CD4-positive, alpha-beta T cell (primary cell): Measurements from ENCODE around the gene KIF23. TPM values are rescaled to one million over a fixed set of nuclear protein-coding genes. Genes with fewer than 3 reads are reported as not detected.

Experiments used
- ATAC-seq: fragments of 200-7000 bp; cut with Tn5 transposase; one replicate; pipeline ENCODE4 v1.10.0; 2022; ENCODE audit warnings: mild to moderate bottlenecking; ENCODE audit not compliant: poor library complexity
- CTCF ChIA-PET: fragments of 350-600 bp; sonication (Branson Sonifier 250); formaldehyde crosslinking; loops from one replicate; lab custom pipeline; 2021; ENCODE audit warnings: antibody characterized with exemption, inconsistent platforms; lab: Charles Lee
- POLR2A ChIA-PET: fragments of 350-600 bp; sonication (Branson Sonifier 250); formaldehyde crosslinking; loops from one replicate; lab custom pipeline; 2021; ENCODE audit warnings: antibody characterized with exemption, inconsistent platforms; lab: Charles Lee
- DNase-seq, 14 experiments: peaks; one replicate each; pipeline ENCODE4 v3.0.0-alpha.2; 2013 to 2020; ENCODE audit warnings: mixed read lengths in 2 of 14
- H3K27ac ChIP-seq, 2 donors: one replicate each; pipeline versions ENCODE4 v1.5.1 to v1.7.0; 2013; ENCODE audit warnings: low read length in 2 of 2, low read depth in 1 of 2, mild to moderate bottlenecking in 1 of 2
- H3K27me3 ChIP-seq, 2 experiments: 1 replicate in 1 of 2; 2 replicates in 1 of 2; pipeline versions ENCODE4 v1.6.1 to v1.7.0; 2013; ENCODE audit warnings: low read length in 2 of 2, control low read depth in 1 of 2, mild to moderate bottlenecking in 1 of 2, moderate library complexity in 1 of 2; ENCODE audit not compliant: insufficient read depth in 2 of 2, control insufficient read depth in 1 of 2
- H3K36me3 ChIP-seq: one replicate; pipeline ENCODE4 v1.6.1; 2013; ENCODE audit warnings: low read length, control low read depth; ENCODE audit not compliant: insufficient read depth
- H3K4me1 ChIP-seq: one replicate; pipeline ENCODE4 v1.6.1; 2013; ENCODE audit warnings: low read length, control low read depth; ENCODE audit not compliant: insufficient read depth
- H3K4me3 ChIP-seq: one replicate; pipeline ENCODE4 v1.5.1; 2013; ENCODE audit warnings: mild to moderate bottlenecking, low read length, moderate library complexity
- H3K9me3 ChIP-seq, 2 experiments: 1 replicate in 1 of 2; 2 replicates in 1 of 2; pipeline versions ENCODE4 v1.6.1 to v1.7.0; 2013; ENCODE audit warnings: low read length in 2 of 2, mild to moderate bottlenecking in 2 of 2, control low read depth in 1 of 2, moderate library complexity in 1 of 2; ENCODE audit not compliant: control insufficient read depth in 1 of 2, insufficient read depth in 1 of 2
- H3K27ac Mint-ChIP-seq: one replicate; pipeline ENCODE4 v1.8.0; 2020; ENCODE audit warnings: mixed read lengths
- H3K27me3 Mint-ChIP-seq: one replicate; pipeline ENCODE4 v1.8.0; 2021; ENCODE audit warnings: mixed read lengths
- H3K36me3 Mint-ChIP-seq: one replicate; pipeline ENCODE4 v1.8.0; 2021; ENCODE audit warnings: low read depth, mixed read lengths
- H3K4me1 Mint-ChIP-seq: one replicate; pipeline ENCODE4 v1.8.0; 2021; ENCODE audit warnings: low read depth, mixed read lengths
- H3K4me3 Mint-ChIP-seq: one replicate; pipeline ENCODE4 v1.8.0; 2020; ENCODE audit warnings: mild to moderate bottlenecking, mixed read lengths
- H3K9me3 Mint-ChIP-seq: one replicate; pipeline ENCODE4 v1.8.0; 2020; ENCODE audit warnings: mixed read lengths
- intact Hi-C, 2 experiments: fragments of 100-400 bp; cut with DNase I in 1 of 2; cut with micrococcal nuclease in 1 of 2; formaldehyde crosslinking; loops; one replicate each; pipeline versions ENCODE4 v1.15.1 to v1.9.0; 2023 to 2025; cut with DNase I, micrococcal nuclease
- total RNA-seq, 174 experiments: library from RNA in 2 of 174; stranded (reverse) in 2 of 174; gene quantifications; one replicate each; pipeline ENCODE4 v1.2.3 and lab custom pipeline; 2021 to 2026
- TF ChIP-seq, protein P1 (sequence below): fragments of 200-600 bp; IDR thresholded peaks from one replicate; pipeline ENCODE4 v1.8.0; 2022; ENCODE audit warnings: antibody characterized with exemption, mild to moderate bottlenecking

The KIF23 gene
- total RNA-seq, 2 experiments from 2014 or later = 0.71 to 1.1 TPM

GRCh38 chr15:69384626-69385598 lies 29.2 kb upstream of the KIF23 start:
- POLR2A ChIA-PET = no interaction called here
- H3K9me3 ChIP-seq = no peaks in the 10 kb centered on the region
- no peak overlapping the region for H3K27ac ChIP-seq
- CTCF ChIA-PET = no interaction called here
- H3K4me3 ChIP-seq = no peak overlapping the region
- intact Hi-C loops = no loop called here
- no peaks in the 10 kb centered on the region for H3K4me1 Mint-ChIP-seq
- peaks cover 0 to 2% of the 10 kb centered on the region in 2 experiments for H3K27me3 ChIP-seq
- TF ChIP-seq, protein P1, sequence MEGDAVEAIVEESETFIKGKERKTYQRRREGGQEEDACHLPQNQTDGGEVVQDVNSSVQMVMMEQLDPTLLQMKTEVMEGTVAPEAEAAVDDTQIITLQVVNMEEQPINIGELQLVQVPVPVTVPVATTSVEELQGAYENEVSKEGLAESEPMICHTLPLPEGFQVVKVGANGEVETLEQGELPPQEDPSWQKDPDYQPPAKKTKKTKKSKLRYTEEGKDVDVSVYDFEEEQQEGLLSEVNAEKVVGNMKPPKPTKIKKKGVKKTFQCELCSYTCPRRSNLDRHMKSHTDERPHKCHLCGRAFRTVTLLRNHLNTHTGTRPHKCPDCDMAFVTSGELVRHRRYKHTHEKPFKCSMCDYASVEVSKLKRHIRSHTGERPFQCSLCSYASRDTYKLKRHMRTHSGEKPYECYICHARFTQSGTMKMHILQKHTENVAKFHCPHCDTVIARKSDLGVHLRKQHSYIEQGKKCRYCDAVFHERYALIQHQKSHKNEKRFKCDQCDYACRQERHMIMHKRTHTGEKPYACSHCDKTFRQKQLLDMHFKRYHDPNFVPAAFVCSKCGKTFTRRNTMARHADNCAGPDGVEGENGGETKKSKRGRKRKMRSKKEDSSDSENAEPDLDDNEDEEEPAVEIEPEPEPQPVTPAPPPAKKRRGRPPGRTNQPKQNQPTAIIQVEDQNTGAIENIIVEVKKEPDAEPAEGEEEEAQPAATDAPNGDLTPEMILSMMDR = no peak
- H3K27me3 Mint-ChIP-seq = no peaks in the 10 kb centered on the region
- DNase-seq (no peak), ATAC-seq (no peak)
- H3K4me1 ChIP-seq = no peaks in the 10 kb centered on the region
- H3K36me3 ChIP-seq = no peaks in the 10 kb centered on the region
- H3K4me3 Mint-ChIP-seq = no peak overlapping the region
- H3K9me3 Mint-ChIP-seq = no peaks in the 10 kb centered on the region
- no peak overlapping the region for H3K27ac Mint-ChIP-seq
- H3K36me3 Mint-ChIP-seq = no peaks in the 10 kb centered on the region

DNA sequence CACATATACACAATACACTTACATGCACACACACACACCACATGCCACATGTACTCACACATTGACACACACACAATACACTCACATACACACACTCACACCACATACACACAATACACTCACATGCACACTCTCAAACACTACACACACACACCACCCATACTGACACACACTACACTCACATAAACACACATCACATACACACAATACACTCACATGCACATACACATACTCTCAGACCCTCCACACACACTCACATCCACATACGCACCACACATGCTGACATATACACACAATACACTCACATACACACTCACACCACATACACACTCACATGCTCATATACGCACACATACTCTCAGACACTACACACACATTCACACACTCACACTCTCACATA lies 28.3 kb upstream of the KIF23 start:
- Histone ChIP-seq H3K27me3 (peaks cover 0 to 2% of the 10 kb centered on the region in 2 experiments), H3K4me3 (no peak overlapping the region), H3K4me1 (no peaks in the 10 kb centered on the region), H3K27ac (no peak overlapping the region), H3K9me3 (no peaks in the 10 kb centered on the region), H3K36me3 (no peaks in the 10 kb centered on the region)
- DNase-seq = no peak
- intact Hi-C loops = no loop called here
- no peaks in the 10 kb centered on the region for H3K27me3 Mint-ChIP-seq
- ATAC-seq = no peak
- ChIA-PET CTCF (no interaction called here), POLR2A (no interaction called here)
- no peaks in the 10 kb centered on the region for H3K4me1 Mint-ChIP-seq
- no peak overlapping the region for H3K4me3 Mint-ChIP-seq
- no peaks in the 10 kb centered on the region for H3K36me3 Mint-ChIP-seq
- TF ChIP-seq, protein P1 = no peak
- no peak overlapping the region for H3K27ac Mint-ChIP-seq
- H3K9me3 Mint-ChIP-seq = no peaks in the 10 kb centered on the region

DNA sequence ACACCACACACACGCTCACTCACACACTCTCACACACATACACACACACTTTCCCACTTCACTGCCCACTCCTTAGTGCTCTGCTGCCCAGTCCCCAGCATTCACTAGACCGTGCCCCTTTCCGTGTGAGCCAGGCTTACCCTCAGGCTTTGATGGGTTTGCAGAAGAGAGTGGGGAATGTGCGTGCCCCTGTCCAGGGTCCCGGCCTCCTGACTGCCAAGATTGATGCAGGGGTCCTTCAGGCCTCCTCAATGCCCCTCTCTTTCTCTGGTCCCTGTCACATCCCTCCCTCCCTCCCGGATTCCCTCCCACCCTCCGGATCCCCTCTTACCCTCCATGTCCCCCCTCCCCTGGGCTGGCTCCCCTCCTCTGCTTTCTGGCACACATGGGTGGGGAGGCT lies 27.9 kb upstream of the KIF23 start:
- Histone ChIP-seq H3K4me1 (no peaks in the 10 kb centered on the region), H3K27ac (no peak overlapping the region), H3K9me3 (no peaks in the 10 kb centered on the region), H3K27me3 (peaks cover 0 to 2% of the 10 kb centered on the region in 2 experiments), H3K36me3 (no peaks in the 10 kb centered on the region), H3K4me3 (no peak overlapping the region)
- H3K4me3 Mint-ChIP-seq = no peak overlapping the region
- H3K36me3 Mint-ChIP-seq = no peaks in the 10 kb centered on the region
- no peaks in the 10 kb centered on the region for H3K9me3 Mint-ChIP-seq
- ChIA-PET POLR2A (no interaction called here), CTCF (no interaction called here)
- DNase-seq (no peak), ATAC-seq (no peak)
- TF ChIP-seq, protein P1 = no peak
- no peaks in the 10 kb centered on the region for H3K27me3 Mint-ChIP-seq
- H3K27ac Mint-ChIP-seq = no peak overlapping the region
- intact Hi-C loops = no loop called here
- H3K4me1 Mint-ChIP-seq = no peaks in the 10 kb centered on the region
